ENCODE data around the gene MYO15B. TPM values are rescaled to one million over a fixed set of nuclear protein-coding genes. Genes with fewer than 3 reads are reported as not detected.

Gene MYO15B
- total and polyA plus RNA-seq, 2 of the 13 experiments (the other 11 are each of a cell fraction or from before 2014, with no cell fraction given), result 2.8 to 8.1 TPM

DNA sequence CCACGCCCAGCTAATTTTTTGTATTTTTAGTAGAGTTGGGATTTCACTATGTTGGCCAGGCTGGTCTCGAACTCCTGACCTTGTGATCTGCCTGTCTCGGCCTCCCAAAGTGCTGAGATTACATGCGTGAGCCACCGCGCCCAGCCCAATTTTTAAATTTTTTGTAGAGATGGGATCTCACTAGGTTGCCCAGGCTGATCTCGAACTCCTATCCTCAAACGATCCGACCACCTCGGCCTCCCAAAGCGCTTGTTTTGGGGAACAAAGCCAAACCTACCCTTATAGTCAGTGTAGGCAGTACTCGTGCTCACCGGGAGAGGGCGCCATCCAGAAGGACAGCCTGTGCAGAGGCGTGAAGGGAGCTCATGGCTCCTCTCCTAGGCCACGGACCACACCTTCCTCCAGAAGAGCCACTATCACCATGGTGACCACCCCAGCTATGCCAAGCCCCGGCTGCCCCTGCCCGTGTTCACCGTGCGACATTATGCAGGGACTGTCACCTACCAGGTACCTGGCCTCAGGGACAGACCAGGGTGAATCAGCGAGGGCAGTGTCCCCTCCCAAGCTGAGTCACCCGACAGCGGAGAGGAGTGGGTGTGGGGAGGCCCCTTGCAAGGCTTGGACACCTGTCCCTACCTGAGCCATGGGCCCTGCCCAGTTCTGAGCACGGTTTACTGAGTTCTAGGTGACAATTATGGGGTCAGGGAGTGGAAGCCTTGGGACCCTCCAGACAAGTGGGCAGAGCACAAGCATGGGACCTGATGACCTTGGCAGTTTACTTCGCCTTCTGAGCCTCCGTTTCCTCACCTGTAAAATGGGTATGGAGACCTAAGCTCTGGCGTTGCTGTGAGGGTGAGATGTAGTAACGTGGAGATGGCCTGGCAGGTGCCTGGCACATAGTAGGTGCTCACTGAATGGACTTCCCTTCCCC, 13.7 kb downstream of the MYO15B start (continued):
- TF ChIP-seq ATAD3A (CRISPR knock-in tag; IDR thresholded peaks at IDR 0.05), result no peak
- TF ChIP-seq IKZF1 (IDR thresholded peaks at IDR 0.05), result no peak
- TF ChIP-seq ZNF510 (CRISPR knock-in tag; IDR thresholded peaks at IDR 0.05; ENCODE audit: low read depth), result no peak
- TF ChIP-seq ZNF614 (CRISPR knock-in tag; IDR thresholded peaks at IDR 0.05; ENCODE audit: borderline replicate concordance), result no peak
- TF ChIP-seq ZMYM4 (CRISPR knock-in tag; IDR thresholded peaks at IDR 0.05), result no peak
- TF ChIP-seq ZNF577 (CRISPR knock-in tag; IDR thresholded peaks at IDR 0.05; ENCODE audit: borderline replicate concordance, low read depth), result no peak
- no peak for TF ChIP-seq ZNF468 (CRISPR knock-in tag; IDR thresholded peaks at IDR 0.05)
- no peak for TF ChIP-seq TEAD3 (CRISPR knock-in tag; optimal IDR thresholded peaks at IDR 0.05; ENCODE audit: borderline replicate concordance)
- TF ChIP-seq CAMTA2 (CRISPR knock-in tag; IDR thresholded peaks at IDR 0.05; ENCODE audit: borderline replicate concordance), result no peak
- TF ChIP-seq, protein P1, sequence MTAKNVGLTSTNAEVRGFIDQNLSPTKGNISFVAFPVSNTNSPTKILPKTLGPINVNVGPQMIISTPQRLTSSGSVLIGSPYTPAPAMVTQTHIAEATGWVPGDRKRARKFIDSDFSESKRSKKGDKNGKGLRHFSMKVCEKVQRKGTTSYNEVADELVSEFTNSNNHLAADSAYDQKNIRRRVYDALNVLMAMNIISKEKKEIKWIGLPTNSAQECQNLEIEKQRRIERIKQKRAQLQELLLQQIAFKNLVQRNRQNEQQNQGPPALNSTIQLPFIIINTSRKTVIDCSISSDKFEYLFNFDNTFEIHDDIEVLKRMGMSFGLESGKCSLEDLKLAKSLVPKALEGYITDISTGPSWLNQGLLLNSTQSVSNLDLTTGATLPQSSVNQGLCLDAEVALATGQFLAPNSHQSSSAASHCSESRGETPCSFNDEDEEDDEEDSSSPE (CRISPR knock-in tag; IDR thresholded peaks at IDR 0.05), result no peak
- no peak for TF ChIP-seq AFF4 (CRISPR knock-in tag; IDR thresholded peaks at IDR 0.05)
- TF ChIP-seq CERS6 (CRISPR knock-in tag; IDR thresholded peaks at IDR 0.05), result no peak
- TF ChIP-seq NFKBIZ (CRISPR knock-in tag; IDR thresholded peaks at IDR 0.05), result no peak
- no peak for TF ChIP-seq CBX1 (IDR thresholded peaks at IDR 0.05; ENCODE audit: low read depth)
- TF ChIP-seq, protein P2, sequence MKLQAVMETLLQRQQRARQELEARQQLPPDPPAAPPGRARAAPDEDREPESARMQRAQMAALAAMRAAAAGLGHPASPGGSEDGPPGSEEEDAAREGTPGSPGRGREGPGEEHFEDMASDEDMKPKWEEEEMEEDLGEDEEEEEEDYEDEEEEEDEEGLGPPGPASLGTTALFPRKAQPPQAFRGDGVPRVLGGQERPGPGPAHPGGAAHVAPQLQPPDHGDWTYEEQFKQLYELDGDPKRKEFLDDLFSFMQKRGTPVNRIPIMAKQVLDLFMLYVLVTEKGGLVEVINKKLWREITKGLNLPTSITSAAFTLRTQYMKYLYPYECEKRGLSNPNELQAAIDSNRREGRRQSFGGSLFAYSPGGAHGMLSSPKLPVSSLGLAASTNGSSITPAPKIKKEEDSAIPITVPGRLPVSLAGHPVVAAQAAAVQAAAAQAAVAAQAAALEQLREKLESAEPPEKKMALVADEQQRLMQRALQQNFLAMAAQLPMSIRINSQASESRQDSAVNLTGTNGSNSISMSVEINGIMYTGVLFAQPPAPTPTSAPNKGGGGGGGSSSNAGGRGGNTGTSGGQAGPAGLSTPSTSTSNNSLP (IDR thresholded peaks at IDR 0.05; ENCODE audit: low read depth, low read length), result no peak
- TF ChIP-seq, protein P3, sequence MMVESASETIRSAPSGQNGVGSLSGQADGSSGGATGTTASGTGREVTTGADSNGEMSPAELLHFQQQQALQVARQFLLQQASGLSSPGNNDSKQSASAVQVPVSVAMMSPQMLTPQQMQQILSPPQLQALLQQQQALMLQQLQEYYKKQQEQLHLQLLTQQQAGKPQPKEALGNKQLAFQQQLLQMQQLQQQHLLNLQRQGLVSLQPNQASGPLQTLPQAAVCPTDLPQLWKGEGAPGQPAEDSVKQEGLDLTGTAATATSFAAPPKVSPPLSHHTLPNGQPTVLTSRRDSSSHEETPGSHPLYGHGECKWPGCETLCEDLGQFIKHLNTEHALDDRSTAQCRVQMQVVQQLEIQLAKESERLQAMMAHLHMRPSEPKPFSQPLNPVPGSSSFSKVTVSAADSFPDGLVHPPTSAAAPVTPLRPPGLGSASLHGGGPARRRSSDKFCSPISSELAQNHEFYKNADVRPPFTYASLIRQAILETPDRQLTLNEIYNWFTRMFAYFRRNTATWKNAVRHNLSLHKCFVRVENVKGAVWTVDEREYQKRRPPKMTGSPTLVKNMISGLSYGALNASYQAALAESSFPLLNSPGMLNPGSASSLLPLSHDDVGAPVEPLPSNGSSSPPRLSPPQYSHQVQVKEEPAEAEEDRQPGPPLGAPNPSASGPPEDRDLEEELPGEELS (CRISPR knock-in tag; IDR thresholded peaks at IDR 0.05), result no peak
- no peak for TF ChIP-seq JUN (CRISPR knock-in tag; IDR thresholded peaks at IDR 0.05)
- no peak for TF ChIP-seq BCL6 (CRISPR knock-in tag; IDR thresholded peaks at IDR 0.05)
- TF ChIP-seq ZSCAN21 (CRISPR knock-in tag; IDR thresholded peaks at IDR 0.05; ENCODE audit: borderline replicate concordance), result peak; percentile 5; the same call in 1 of the 2 replicates

Data from HepG2 (cell line).